ENCODE measurements around the gene EPSTI1.

Gene EPSTI1

DNA sequence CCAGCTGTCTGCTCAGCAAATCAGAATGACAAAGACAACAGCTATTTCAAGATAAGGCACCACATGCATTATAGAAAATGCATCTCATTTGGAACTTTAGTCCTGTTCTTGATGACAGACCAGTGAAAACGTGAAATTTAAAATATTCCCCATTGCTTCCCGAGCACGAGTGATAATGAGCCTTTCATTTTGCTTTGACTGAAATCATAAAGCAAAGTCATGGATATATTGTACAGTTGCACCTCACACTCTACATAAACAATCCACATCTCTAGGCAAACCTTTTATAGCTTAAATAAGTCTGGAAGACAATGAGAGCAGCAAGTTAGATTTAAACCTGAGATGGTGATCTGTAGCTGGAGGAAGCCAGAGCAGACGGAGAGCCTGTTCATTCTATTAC lies 131.6 kb downstream of the EPSTI1 start:
- TF ChIP-seq, protein P1, sequence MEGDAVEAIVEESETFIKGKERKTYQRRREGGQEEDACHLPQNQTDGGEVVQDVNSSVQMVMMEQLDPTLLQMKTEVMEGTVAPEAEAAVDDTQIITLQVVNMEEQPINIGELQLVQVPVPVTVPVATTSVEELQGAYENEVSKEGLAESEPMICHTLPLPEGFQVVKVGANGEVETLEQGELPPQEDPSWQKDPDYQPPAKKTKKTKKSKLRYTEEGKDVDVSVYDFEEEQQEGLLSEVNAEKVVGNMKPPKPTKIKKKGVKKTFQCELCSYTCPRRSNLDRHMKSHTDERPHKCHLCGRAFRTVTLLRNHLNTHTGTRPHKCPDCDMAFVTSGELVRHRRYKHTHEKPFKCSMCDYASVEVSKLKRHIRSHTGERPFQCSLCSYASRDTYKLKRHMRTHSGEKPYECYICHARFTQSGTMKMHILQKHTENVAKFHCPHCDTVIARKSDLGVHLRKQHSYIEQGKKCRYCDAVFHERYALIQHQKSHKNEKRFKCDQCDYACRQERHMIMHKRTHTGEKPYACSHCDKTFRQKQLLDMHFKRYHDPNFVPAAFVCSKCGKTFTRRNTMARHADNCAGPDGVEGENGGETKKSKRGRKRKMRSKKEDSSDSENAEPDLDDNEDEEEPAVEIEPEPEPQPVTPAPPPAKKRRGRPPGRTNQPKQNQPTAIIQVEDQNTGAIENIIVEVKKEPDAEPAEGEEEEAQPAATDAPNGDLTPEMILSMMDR (conservative IDR thresholded peaks at IDR 0.05; ENCODE audit: low read depth, low read length), result no peak
- no peak overlapping the region for H3K4me3 ChIP-seq (ENCODE audit: low read depth, low read length)
- no peak for DNase-seq (ENCODE audit: low read depth)

DNA sequence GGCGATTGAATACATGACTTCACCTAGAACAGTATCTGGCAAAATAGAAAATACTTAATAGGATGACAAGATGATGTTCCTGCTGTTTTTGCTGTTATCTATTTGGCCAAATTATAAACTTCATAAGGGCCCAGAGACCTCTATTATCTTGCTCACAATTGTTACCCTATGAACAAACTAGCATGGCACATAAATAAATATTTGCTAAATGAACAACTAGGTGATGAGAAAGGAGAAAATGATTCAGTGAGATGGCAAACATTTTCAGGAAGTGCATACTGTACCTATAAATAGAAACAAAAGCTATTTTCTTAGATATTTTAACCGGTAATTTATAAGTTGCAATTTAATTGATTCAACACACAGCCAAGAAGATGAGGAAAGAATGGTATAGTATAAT lies 132.3 kb downstream of the EPSTI1 start:
- TF ChIP-seq, protein P1 (conservative IDR thresholded peaks at IDR 0.05; ENCODE audit: low read depth, low read length), result no peak
- DNase-seq (ENCODE audit: low read depth), result no peak
- no peak overlapping the region for H3K4me3 ChIP-seq (ENCODE audit: low read depth, low read length)

DNA sequence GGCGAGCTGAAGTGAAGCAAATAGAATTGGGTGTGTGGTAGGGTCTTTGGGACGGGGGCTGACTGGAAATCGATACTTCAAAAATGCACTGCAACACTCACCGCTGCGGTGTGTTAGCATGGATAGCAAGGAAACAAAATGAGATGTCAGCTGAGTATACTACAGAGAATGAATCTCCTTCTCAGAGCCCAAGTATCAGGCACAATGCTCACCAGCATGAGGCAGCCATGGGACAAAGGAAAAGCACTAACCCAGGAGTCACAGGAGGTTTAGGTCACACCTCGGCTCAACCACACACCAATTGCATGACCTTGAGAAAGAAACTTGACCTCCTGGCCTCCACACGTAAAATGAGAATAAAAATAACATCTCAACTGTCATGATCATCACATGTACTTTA lies 136.6 kb downstream of the EPSTI1 start:
- DNase-seq (ENCODE audit: low read depth), result no peak
- TF ChIP-seq, protein P1 (conservative IDR thresholded peaks at IDR 0.05; ENCODE audit: low read depth, low read length), result no peak
- H3K4me3 ChIP-seq (ENCODE audit: low read depth, low read length), result no peak overlapping the region

DNA sequence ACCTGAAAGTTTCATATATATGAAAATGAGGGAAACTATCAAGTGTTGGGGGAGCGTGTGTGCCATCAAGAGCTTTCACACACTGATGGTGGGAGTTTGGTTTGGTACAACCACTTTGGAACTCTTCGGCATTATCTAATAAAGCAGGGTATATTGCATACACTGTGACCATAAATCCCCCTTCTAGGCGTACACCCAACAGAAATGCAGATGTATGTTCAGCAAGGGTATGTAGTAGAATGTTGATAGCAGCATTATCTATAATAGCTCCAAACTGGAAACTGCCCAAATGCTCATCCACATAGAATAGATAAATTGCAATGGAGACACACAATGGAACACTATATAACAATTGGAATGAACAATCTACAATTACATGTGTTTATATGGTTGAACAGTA lies 139.9 kb downstream of the EPSTI1 start:
- TF ChIP-seq, protein P1 (conservative IDR thresholded peaks at IDR 0.05; ENCODE audit: low read depth, low read length), result no peak
- DNase-seq (ENCODE audit: low read depth), result no peak
- no peak overlapping the region for H3K4me3 ChIP-seq (ENCODE audit: low read depth, low read length)

DNA sequence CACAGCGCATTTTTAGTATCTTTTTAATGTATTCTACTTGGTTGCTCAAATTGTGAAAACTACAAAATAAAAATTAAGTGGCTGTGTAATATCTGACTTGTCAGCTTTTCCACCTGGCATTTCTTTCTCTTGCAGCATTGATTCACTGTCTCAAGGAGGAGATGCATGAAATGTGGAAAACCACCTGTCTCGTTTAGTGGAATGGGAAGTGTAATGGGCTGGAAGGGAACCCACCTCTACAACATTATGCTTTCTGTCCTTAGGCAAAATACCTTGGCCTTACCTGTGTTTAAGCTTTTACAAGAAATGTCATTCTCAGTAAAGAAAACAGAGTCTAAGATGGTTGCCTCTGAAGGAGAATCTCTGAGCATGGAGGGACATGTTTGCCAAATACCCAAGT lies 142.8 kb downstream of the EPSTI1 start:
- no peak overlapping the region for H3K4me3 ChIP-seq (ENCODE audit: low read depth, low read length)
- DNase-seq (ENCODE audit: low read depth), result no peak

DNA sequence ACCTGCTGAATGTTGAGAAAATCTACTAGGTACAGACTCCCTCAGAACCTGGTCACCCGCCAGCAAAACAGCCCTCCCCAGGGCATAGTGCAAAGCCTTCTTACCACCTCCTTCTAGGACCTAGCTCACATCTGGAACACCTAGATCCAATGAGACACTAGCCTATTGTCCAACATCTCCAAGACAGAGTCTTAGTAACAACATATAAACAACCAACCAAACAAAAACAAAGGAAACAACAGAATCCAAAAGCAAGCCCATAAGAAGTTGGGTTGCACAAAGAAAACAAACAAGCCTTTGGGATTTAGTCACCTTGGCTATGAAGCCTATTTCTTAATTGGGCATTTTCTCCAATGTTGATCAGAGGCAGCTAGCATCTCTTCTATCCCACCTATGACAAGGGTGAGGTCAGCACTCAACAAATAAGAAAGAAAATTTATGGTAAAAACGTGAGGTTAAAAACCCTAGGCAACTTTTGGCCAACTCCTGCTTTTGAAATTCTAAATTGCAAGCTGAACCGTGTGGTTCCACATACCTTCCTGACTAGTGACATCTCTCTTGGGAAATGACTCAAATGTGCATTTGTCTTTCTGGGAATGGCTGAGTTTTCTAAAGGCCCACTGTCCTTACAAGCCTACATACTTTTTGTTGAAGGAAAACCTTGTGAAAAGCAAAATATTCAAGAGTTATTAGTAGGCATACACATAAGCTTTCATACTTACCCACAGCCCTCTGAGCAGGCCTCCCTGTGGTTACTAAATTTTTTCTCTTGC lies 144.0 kb downstream of the EPSTI1 start:
- no peak overlapping the region for H3K4me3 ChIP-seq (ENCODE audit: low read depth, low read length)
- TF ChIP-seq, protein P1 (conservative IDR thresholded peaks at IDR 0.05; ENCODE audit: low read depth, low read length), result no peak
- peak; percentile 42 for DNase-seq (ENCODE audit: low read depth)

More for the DNA sequence above, 142.8 kb downstream of the EPSTI1 start:
- TF ChIP-seq, protein P1 (conservative IDR thresholded peaks at IDR 0.05; ENCODE audit: low read depth, low read length), result no peak

All from choroid plexus epithelial cell (primary cell).